ENCODE results near the gene IFIT1B. TPM values are rescaled to one million over a fixed set of nuclear protein-coding genes. Genes with fewer than 3 reads are reported as not detected.

IFIT1B gene
- total and polyA plus RNA-seq, 10 of the 15 experiments (the other 5 are each of a cell fraction or from before 2014, with no cell fraction given), result 0.04 TPM; not detected in 9

DNA sequence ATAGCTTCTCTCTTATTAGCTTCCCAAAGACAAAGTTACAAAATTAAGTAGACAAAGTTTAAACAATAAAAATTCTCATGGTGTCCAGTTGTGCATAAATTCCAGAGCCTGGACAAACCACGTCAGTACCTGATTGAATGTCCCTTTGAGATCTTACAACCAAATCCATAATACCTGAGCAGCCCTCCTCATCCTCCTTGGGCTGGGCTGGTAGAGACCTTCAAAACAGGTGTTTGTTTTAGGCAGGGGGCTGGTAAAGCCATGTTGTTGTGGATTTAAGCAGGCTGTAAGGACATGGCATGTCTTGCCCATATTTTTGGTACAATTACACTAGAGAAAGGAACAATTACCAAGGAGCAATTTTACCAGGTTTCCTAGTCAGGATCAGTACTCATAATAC lies 38.6 kb downstream of the IFIT1B start (continued):
- TF ChIP-seq, protein P1, sequence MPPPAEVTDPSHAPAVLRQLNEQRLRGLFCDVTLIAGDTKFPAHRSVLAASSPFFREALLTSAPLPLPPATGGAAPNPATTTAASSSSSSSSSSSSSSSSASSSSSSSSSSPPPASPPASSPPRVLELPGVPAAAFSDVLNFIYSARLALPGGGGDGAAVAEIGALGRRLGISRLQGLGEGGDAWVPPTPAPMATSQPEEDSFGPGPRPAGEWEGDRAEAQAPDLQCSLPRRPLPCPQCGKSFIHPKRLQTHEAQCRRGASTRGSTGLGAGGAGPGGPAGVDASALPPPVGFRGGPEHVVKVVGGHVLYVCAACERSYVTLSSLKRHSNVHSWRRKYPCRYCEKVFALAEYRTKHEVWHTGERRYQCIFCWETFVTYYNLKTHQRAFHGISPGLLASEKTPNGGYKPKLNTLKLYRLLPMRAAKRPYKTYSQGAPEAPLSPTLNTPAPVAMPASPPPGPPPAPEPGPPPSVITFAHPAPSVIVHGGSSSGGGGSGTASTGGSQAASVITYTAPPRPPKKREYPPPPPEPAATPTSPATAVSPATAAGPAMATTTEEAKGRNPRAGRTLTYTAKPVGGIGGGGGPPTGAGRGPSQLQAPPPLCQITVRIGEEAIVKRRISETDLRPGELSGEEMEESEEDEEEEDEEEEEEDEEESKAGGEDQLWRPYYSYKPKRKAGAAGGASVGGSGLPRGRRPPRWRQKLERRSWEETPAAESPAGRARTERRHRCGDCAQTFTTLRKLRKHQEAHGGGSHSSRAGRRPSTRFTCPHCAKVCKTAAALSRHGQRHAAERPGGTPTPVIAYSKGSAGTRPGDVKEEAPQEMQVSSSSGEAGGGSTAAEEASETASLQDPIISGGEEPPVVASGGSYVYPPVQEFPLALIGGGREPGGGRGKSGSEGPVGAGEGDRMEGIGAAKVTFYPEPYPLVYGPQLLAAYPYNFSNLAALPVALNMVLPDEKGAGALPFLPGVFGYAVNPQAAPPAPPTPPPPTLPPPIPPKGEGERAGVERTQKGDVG (CRISPR knock-in tag; IDR thresholded peaks at IDR 0.05), result no peak

DNA sequence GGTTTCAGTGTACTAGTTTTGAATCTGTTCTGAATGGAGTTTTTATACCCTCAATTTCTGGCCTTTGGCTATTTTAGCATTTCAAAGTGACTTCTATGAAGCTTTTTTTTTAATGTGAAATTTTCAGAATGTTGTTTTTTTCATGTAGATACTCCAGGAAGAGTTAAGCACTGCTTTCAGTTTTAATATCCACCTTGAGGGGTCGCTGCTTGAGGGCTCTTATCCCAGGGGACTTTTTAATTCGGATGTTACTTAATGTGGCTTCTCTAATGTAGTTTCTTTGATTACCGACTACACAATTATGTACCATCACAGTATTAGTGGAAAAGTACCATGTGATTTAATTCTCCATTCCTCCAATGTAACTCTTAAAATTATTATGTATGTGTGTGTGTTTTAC lies 41.7 kb downstream of the IFIT1B start:
- Histone ChIP-seq H3K9me3 (replicated peaks; ENCODE audit: control insufficient read depth, insufficient read depth, low read length) (no peaks in the 10 kb centered on the region), H3K4me3 (peak overlapping the region; percentile 61), H3K4me1 (ENCODE audit: control insufficient read depth, insufficient read depth, low read length) (no peaks in the 10 kb centered on the region), H3K79me2 (ENCODE audit: control insufficient read depth, insufficient read depth, low read length) (peaks cover 49% of the 10 kb centered on the region), H3K9ac (ENCODE audit: control insufficient read depth, insufficient read depth, low read length) (no peak overlapping the region), H2AFZ (ENCODE audit: control insufficient read depth, low read depth, low read length) (no peak overlapping the region), H3K27me3 (replicated peaks in 1 of 2; ENCODE audit: control insufficient read depth in 2 of 2, insufficient read depth in 2 of 2, low read length in 1 of 2) (no peaks in the 10 kb centered on the region), H3K27ac (ENCODE audit: control insufficient read depth, insufficient read depth) (no peak overlapping the region), H3K36me3 (ENCODE audit: control insufficient read depth in 2 of 2, insufficient read depth in 2 of 2, low read length in 1 of 2) (peaks cover 0 to 20% of the 10 kb centered on the region in 2 experiments), H4K20me1 (ENCODE audit: control insufficient read depth, insufficient read depth) (no peaks in the 10 kb centered on the region), H3K4me2 (ENCODE audit: control insufficient read depth, insufficient read depth) (no peak overlapping the region; the same call in none of the 2 replicates)
- no peak for FAIRE-seq
- BruUV-seq (replicated peaks), result no TSS peak
- no peak for ATAC-seq
- ChIA-PET CTCF (interaction anchor here (0.6 to 4.5 kb wide), 22 partner anchors 9 to 519 kb away, joined by 3 to 30 read pairs (median 4); partner anchors contain the start of genes IFIT1 and LIPA), RAD21 (ENCODE audit: unreplicated experiment) (interaction anchor here (1.0 to 4.0 kb wide), 5 partner anchors 20 to 168 kb away, joined by 3 to 20 read pairs (median 6); partner anchors contain the start of genes IFIT1 and LIPA), SMC1A (ENCODE audit: uncharacterized antibody, unreplicated experiment) (interaction anchor here (0.9 to 3.2 kb wide), 12 partner anchors 17 to 319 kb away, joined by 3 to 32 read pairs (median 6); partner anchors contain the start of genes IFIT1 and IFIT2), POLR2A (interaction anchor here (0.6 to 1.6 kb wide), 3 partner anchors 52 to 144 kb away, joined by 3 to 5 read pairs (median 3); no protein-coding TSS in a partner anchor)
- no peak for DNase-seq (ENCODE audit: low read depth, low spot score)
- intact Hi-C loops (cut with micrococcal nuclease; ENCODE audit: unreplicated experiment) (loop anchor here (5.0 to 10.0 kb wide), 2 partner anchors 223 to 535 kb away; partner anchors contain the start of gene STAMBPL1), in situ Hi-C loops (cut with MboI) (no loop called here)
- WGBS (ENCODE audit: insufficient coverage, insufficient replicate concordance, low lambda C conversion rate, missing lambda C conversion rate), result 15% methylated on average over 3 of the region's 3 CpGs
- TF ChIP-seq RB1 (IDR thresholded peaks at IDR 0.05; ENCODE audit: borderline replicate concordance) (no peak), POLR2A (IDR thresholded peaks at IDR 0.05; ENCODE audit: low read depth, low read length) (no peak), E2F4 (IDR thresholded peaks at IDR 0.05; ENCODE audit: low read depth, low read length) (no peak), MTA2 (IDR thresholded peaks at IDR 0.05; ENCODE audit: low read depth) (peak; percentile 50; the same call in 1 of the 2 replicates), RELB (IDR thresholded peaks at IDR 0.05; ENCODE audit: low read depth) (0 out of 2 replicates have a peak, but pooled peaks have one; percentile 16), PAX8 (IDR thresholded peaks at IDR 0.05) (0 out of 2 replicates have a peak, but pooled peaks have one; percentile 31), SMARCA5 (IDR thresholded peaks at IDR 0.05) (no peak), E2F8 (IDR thresholded peaks at IDR 0.05; ENCODE audit: low read depth, partially characterized antibody) (peak; percentile 41), CTCF (IDR thresholded peaks at IDR 0.05 in 2 of 3, conservative IDR thresholded peaks at IDR 0.05 in 1 of 3; ENCODE audit: control insufficient read depth in 2 of 3, extremely low read depth in 1 of 3, insufficient read depth in 1 of 3, low read depth in 3 of 3, low read length in 3 of 3) (peak; percentile 47 to 57 (median 49))
